HG02884 (cell line): Measurements from ENCODE around the gene VIT.

Source experiments
- ATAC-seq: cut with Tn5 transposase; IDR thresholded peaks from one replicate; pipeline ENCODE4 v1.9.1; 2021; ENCODE audit warnings: mild to moderate bottlenecking, moderate library complexity; ENCODE audit not compliant: unreplicated experiment

Gene VIT

GRCh38 chr2:36708041-36708741 is 11.7 kb downstream of the VIT start:
- ATAC-seq, result no peak

GRCh38 chr2:36710858-36711515 is 14.5 kb downstream of the VIT start:
- no peak for ATAC-seq

- ATAC-seq, result no peak
These were observed 15.3 kb downstream of the VIT start for GRCh38 chr2:36711741-36712314.

- ATAC-seq, result no peak
These were observed 16.8 kb downstream of the VIT start for GRCh38 chr2:36713310-36713709.

- no peak for ATAC-seq
These were observed 19.6 kb downstream of the VIT start for GRCh38 chr2:36716111-36716510.

- no peak for ATAC-seq
These were observed 21.2 kb downstream of the VIT start for GRCh38 chr2:36717603-36718266.

GRCh38 chr2:36727550-36727949 is 31.0 kb downstream of the VIT start:
- ATAC-seq, result no peak

- ATAC-seq, result no peak
These were observed 32.6 kb downstream of the VIT start for GRCh38 chr2:36729067-36729466.

- no peak for ATAC-seq
These were observed 35.6 kb downstream of the VIT start for GRCh38 chr2:36731941-36732672.

GRCh38 chr2:36732673-36733036 is 36.1 kb downstream of the VIT start:
- ATAC-seq, result no peak

- ATAC-seq, result no peak
These were observed 36.7 kb downstream of the VIT start for GRCh38 chr2:36733215-36733614.

- ATAC-seq, result no peak
These were observed 37.8 kb downstream of the VIT start for GRCh38 chr2:36734304-36734703.

GRCh38 chr2:36737131-36737750 is 40.7 kb downstream of the VIT start:
- no peak for ATAC-seq

GRCh38 chr2:36740061-36740460 is 43.6 kb downstream of the VIT start:
- no peak for ATAC-seq

- ATAC-seq, result no peak
These were observed 44.8 kb downstream of the VIT start for GRCh38 chr2:36741188-36741837.

- ATAC-seq, result no peak
These were observed 47.4 kb downstream of the VIT start for GRCh38 chr2:36743954-36744353.

GRCh38 chr2:36748166-36748565 is 51.7 kb downstream of the VIT start:
- ATAC-seq, result no peak

- no peak for ATAC-seq
These were observed 53.6 kb downstream of the VIT start for GRCh38 chr2:36750101-36750500.

GRCh38 chr2:36753706-36754221 is 57.3 kb downstream of the VIT start:
- ATAC-seq, result no peak

- ATAC-seq, result no peak
These were observed 58.1 kb downstream of the VIT start for GRCh38 chr2:36754578-36754977.
